GM12873 (cell line): ENCODE results near the gene CCR4.

ENCODE experiments used
- TF ChIP-seq, protein P1 (sequence below): IDR thresholded peaks from 2 replicates; pipeline ENCODE4 v1.5.1; 2012; ENCODE audit warnings: low read depth, mild to moderate bottlenecking, moderate library complexity, low read length, control low read depth; ENCODE audit not compliant: insufficient read depth; ENCODE audit errors: missing control alignments

The CCR4 gene

DNA sequence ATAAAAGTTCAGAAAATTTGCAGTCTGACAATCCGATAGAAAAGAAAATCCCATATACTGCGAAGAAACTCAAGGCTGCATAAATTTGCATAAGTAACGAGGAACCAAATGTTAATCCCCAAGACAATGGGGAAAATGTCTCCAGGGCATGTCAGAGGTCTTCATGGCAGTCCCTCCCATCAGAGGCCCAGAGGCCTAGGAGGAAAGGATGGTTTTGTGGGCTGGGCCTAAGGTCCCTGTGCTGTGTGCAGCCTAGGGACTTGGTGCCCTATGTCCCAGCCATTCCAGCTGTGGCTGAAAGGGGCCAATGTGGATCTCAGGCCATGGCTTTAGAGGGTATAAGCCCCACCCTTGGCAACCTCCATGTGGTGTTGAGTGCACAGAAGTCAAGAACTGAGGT is 21.3 kb upstream of the CCR4 start:
- TF ChIP-seq, protein P1, sequence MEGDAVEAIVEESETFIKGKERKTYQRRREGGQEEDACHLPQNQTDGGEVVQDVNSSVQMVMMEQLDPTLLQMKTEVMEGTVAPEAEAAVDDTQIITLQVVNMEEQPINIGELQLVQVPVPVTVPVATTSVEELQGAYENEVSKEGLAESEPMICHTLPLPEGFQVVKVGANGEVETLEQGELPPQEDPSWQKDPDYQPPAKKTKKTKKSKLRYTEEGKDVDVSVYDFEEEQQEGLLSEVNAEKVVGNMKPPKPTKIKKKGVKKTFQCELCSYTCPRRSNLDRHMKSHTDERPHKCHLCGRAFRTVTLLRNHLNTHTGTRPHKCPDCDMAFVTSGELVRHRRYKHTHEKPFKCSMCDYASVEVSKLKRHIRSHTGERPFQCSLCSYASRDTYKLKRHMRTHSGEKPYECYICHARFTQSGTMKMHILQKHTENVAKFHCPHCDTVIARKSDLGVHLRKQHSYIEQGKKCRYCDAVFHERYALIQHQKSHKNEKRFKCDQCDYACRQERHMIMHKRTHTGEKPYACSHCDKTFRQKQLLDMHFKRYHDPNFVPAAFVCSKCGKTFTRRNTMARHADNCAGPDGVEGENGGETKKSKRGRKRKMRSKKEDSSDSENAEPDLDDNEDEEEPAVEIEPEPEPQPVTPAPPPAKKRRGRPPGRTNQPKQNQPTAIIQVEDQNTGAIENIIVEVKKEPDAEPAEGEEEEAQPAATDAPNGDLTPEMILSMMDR: no peak

DNA sequence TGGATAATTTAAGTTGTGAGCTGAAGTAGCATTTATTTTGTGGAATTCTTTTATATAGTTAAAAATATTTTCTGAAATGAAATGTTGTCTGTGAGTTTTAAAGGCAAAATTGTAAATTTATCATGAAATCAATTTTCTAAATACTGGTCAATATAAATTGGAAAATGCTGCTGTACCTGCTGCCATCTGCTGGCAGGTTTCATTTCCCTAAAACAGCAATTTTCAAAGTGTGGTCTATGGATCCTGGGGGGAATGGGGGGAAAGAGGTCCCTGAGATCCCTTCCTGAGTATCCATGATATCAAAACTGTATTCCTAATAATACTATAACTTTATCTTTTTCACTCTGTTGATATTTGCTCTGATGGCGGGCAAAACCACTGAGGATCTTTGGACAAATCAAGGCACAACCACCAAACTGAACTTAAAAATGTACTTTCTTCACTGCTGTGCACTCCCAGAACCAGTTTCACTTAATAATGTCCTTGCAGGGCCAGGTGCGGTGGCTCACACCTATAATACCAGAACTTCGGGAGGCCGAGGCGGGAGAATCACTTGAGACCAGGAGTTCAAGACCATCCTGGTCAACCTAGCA is 17.2 kb upstream of the CCR4 start:
- TF ChIP-seq, protein P1: peak; percentile 62

DNA sequence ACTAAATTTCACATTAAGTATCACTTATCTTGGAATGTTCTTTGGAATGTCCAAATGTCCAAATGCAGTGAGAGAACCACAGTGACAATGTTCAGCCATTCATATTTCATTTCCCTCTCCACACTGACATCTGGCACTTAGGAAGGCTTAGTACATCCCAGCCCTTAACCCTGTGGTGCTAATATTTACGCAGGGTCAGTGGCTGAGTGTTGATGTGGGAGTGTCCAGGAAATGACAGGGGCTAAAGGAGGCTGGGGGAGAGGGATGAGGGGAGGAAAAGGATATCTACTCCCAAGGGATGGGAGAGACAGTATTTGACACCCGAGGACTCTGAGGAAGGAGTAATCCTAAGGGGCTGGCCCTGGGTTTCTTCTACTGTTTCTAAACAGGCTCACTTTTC is 14.1 kb upstream of the CCR4 start:
- TF ChIP-seq, protein P1: no peak

DNA sequence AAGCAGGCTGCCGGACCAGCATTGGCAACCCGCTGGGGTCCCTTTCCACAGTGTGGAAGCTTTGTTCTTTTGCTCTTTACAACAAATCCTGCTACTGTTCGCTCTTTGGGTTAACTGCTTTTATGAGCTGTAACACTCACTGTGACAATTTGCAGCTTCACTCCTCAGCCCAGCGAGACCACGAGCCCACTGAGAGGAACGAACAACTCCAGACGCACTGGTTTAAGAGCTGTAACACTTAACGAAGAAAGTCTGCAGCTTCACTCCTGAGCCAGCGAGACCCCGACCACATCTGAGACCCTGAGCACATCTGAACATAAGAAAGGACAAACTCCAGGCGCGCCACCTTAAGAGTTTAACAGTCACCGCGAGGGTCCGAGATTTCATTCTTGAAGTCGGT is 10.7 kb upstream of the CCR4 start:
- TF ChIP-seq, protein P1: no peak

DNA sequence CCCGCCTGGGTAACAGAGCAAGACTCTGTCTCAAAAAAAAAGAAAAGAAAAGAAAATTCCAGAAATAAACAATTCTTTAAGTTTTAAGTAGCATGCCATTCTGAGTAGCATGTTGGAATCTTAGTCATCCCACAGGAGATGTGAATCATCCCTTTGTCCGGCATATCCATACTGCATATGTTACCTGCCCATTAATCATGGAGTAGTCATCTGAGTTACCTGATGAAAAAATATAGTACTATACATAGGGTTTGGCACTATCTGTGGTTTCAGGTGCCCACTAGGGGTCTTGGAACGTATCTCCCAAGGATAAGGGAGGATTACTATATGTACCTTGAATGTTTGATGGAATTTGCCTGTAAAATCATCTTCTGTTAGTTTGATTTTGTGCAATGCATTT is 6.3 kb upstream of the CCR4 start:
- TF ChIP-seq, protein P1: no peak

DNA sequence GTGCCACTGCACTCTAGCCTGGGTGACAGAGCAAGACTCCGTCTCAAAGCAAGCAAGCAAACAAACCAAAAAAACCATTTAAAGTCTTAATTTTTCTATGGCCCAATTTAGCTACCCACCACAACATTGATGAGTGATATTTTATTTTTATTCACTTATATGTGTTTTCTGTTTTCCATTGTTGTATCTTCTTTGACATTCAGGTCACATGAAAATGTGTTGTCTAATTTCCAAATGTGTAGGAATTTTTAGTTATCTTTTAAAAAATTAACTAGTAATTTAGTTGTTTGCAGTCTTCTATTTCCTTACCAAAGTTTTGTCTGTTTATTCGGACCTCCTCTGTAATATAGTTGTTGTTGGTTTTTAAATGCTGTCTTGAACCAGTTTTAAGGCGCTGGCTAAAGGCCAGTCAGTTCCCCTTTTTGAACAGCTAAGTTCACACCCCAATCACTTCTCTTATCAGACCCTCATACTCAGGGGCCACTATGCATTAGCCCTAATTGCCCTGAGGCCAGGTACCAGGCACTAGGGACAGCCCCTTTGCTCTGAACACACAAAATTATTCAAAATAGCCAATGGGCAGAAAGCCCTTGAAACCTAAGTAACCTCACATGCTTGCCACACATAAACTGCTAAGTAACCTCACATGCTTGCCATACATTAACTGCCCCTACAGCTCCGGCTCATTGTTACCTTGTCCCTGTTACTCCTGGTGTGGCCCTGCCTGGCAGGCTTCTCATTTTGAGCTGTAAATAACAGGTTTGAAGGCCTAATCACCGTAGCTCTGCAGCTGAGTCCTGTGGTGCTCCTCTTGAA is 4.3 kb upstream of the CCR4 start:
- TF ChIP-seq, protein P1: no peak

DNA sequence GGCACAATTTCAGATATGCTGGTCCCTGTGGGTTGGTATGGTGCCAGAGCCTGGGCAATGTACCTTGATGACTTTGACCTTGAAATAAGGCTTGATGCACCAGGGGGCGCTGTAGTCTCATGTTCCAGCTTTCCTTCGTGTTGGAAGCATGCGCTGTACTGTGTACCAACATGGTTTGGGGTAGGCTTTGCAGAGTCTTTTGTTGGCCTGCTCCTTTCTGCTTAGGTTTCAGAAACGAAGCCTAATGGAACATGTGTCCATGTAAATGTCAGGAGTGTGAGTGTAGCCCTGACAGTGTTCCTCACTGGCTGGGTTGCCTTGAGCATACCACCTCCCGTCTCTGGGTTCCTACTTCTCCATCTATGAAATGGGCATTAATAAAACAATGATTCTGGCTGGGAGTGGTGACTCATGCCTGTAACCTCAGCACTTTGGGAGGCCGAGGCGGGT is 3.6 kb upstream of the CCR4 start:
- TF ChIP-seq, protein P1: peak; percentile 85
